ENCODE results near the gene C3orf80.

The C3orf80 gene

DNA sequence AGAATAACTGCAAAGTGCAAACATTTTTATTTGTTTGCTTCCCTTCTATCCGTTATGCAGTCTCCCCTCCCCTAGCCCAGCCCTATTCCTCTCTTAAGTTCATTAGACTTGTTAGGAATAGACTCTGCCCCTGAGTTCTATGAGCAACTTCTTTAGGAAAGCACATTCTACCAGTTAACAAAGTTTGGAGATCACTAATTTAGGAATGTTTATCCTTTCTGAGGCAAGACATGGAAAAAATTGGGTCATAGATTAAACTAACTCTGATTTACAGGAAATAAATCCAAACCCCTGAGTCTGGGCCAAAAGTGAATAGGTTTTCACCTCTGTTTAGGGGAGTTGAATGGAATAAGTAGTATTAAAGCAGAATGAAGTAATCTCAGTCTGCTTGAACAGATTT lies 34.4 kb downstream of the C3orf80 start:
- Histone ChIP-seq H3K23ac (ENCODE audit: low read depth, low read length, poor library complexity) (no peak overlapping the region), H4K8ac (ENCODE audit: low read depth, low read length) (no peak overlapping the region), H3K4me2 (ENCODE audit: insufficient read depth, low read length, poor library complexity, severe bottlenecking) (no peak overlapping the region), H3K27me3 (ENCODE audit: control insufficient read depth in 3 of 3, insufficient read depth in 3 of 3, low read depth in 1 of 3, low read length in 3 of 3) (no peaks in the 10 kb centered on the region), H3K4ac (ENCODE audit: low read length) (no peak overlapping the region), H3K79me1 (ENCODE audit: low read depth, low read length) (no peaks in the 10 kb centered on the region), H3K27ac (replicated peaks; ENCODE audit: low read length) (no peak overlapping the region), H3K14ac (ENCODE audit: low read length) (no peak overlapping the region), H3K9me3 (replicated peaks in 1 of 2; ENCODE audit: control insufficient read depth in 2 of 2, insufficient read depth in 1 of 2, low read depth in 1 of 2, low read length in 2 of 2) (no peaks in the 10 kb centered on the region), H3K4me1 (ENCODE audit: control insufficient read depth in 2 of 2, insufficient read depth in 1 of 2, low read depth in 1 of 2, low read length in 2 of 2) (no peaks in the 10 kb centered on the region), H2BK5ac (ENCODE audit: low read length) (no peak overlapping the region), H2BK15ac (ENCODE audit: low read length) (no peak overlapping the region), H2AFZ (ENCODE audit: low read length) (no peak overlapping the region), H4K91ac (ENCODE audit: low read depth, low read length, poor library complexity) (no peak overlapping the region), H2BK120ac (ENCODE audit: low read depth, low read length) (no peak overlapping the region), H2BK12ac (ENCODE audit: low read length) (no peak overlapping the region), H3K36me3 (replicated peaks in 1 of 2; ENCODE audit: control insufficient read depth in 2 of 2, insufficient read depth in 2 of 2, low read length in 2 of 2) (peaks cover 0 to 11% of the 10 kb centered on the region in 2 donors), H3K4me3 (ENCODE audit: low read length in 2 of 2) (no peak overlapping the region), H3K9ac (ENCODE audit: low read depth, low read length, poor library complexity) (no peak overlapping the region), H3K18ac (ENCODE audit: low read length) (no peak overlapping the region), H2AK5ac (ENCODE audit: low read depth, low read length) (no peak overlapping the region)
- WGBS, 2 donors (ENCODE audit: extremely low coverage in 2 of 2, insufficient read length in 2 of 2, insufficient replicate concordance in 1 of 2) = no CpG with 5 or more reads among the region's 1 CpG
- DNase-seq (ENCODE audit: low spot score) = no peak

DNA sequence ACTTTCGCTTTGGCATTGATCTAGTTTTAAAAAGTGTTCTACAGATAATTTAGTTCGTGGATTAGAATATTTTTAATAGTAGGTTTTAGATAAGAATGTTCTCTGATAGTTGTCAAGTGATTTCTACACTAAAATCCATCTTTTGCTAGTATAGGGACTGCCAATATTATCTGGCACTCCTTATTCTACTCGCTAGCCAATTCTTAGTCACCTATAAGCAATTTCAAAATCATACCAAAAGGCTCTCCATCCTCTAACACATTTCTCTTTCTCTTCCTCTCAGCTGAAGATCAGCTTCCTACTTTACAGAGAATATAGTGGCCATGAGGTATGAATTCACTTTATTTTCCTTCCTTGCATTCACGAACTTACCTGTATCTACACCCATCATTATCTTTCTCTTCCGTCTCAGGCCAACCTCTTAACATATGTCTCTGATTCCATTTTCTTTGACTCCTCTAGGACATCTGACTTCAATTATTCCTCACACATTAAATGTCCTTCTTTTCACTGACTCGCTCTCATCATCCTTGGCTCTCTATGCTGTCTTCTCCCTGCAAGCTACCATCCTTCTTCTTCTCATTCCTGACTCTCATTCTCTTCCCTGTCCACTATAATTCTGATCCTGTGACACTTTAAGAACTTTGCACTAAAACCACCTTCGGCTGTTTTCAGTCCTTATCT lies 35.5 kb downstream of the C3orf80 start:
- no peak overlapping the region for H3K4me2 ChIP-seq (ENCODE audit: insufficient read depth, low read length, poor library complexity, severe bottlenecking)
- no peak overlapping the region for H2AK5ac ChIP-seq (ENCODE audit: low read depth, low read length)
- no peak overlapping the region for H3K27ac ChIP-seq (replicated peaks; ENCODE audit: low read length)
- H2BK120ac ChIP-seq (ENCODE audit: low read depth, low read length) = no peak overlapping the region
- no peak overlapping the region for H3K18ac ChIP-seq (ENCODE audit: low read length)
- H3K9ac ChIP-seq (ENCODE audit: low read depth, low read length, poor library complexity) = no peak overlapping the region
- no peaks in the 10 kb centered on the region for H3K9me3 ChIP-seq (replicated peaks in 1 of 2; ENCODE audit: control insufficient read depth in 2 of 2, insufficient read depth in 1 of 2, low read depth in 1 of 2, low read length in 2 of 2)
- no peak overlapping the region for H2AFZ ChIP-seq (ENCODE audit: low read length)
- no peak overlapping the region for H4K8ac ChIP-seq (ENCODE audit: low read depth, low read length)
- no peak for DNase-seq (ENCODE audit: low spot score)
- no peak overlapping the region for H2BK12ac ChIP-seq (ENCODE audit: low read length)
- no peak overlapping the region for H3K4me3 ChIP-seq (ENCODE audit: low read length in 2 of 2)
- H3K14ac ChIP-seq (ENCODE audit: low read length) = no peak overlapping the region
- H3K23ac ChIP-seq (ENCODE audit: low read depth, low read length, poor library complexity) = no peak overlapping the region
- no peak overlapping the region for H3K4ac ChIP-seq (ENCODE audit: low read length)
- no peak overlapping the region for H2BK15ac ChIP-seq (ENCODE audit: low read length)
- H2BK5ac ChIP-seq (ENCODE audit: low read length) = no peak overlapping the region
- no peaks in the 10 kb centered on the region for H3K27me3 ChIP-seq (ENCODE audit: control insufficient read depth in 3 of 3, insufficient read depth in 3 of 3, low read depth in 1 of 3, low read length in 3 of 3)
- H3K4me1 ChIP-seq (ENCODE audit: control insufficient read depth in 2 of 2, insufficient read depth in 1 of 2, low read depth in 1 of 2, low read length in 2 of 2) = no peaks in the 10 kb centered on the region
- H4K91ac ChIP-seq (ENCODE audit: low read depth, low read length, poor library complexity) = no peak overlapping the region
- H3K36me3 ChIP-seq (replicated peaks in 1 of 2; ENCODE audit: control insufficient read depth in 2 of 2, insufficient read depth in 2 of 2, low read length in 2 of 2) = peaks cover 0 to 15% of the 10 kb centered on the region in 2 donors
- no peaks in the 10 kb centered on the region for H3K79me1 ChIP-seq (ENCODE audit: low read depth, low read length)
- WGBS, 2 donors (ENCODE audit: extremely low coverage in 2 of 2, insufficient read length in 2 of 2, insufficient replicate concordance in 1 of 2) = 100% methylated on average over 1 of the region's 7 CpGs; no CpG with 5 or more reads in 1 of the 2 donors

DNA sequence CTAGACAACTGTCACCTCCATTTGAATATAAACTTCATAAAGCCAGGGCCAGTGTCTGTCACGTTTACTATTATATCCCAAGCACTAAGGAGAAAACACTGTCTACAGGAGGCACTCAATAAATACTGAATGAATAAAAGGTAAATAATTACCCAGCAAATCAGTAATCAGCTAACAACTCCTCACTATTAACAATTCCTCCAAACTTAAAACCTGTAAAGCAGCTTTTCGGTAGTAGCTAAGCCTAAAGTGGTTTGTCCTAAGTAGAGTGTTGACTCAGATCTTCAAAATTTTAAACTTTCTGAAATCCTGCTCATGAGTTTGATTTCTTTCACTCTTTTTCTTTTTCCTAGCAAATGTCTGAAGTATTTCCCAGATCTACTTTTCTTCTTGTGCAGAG lies 39.9 kb downstream of the C3orf80 start:
- Histone ChIP-seq H2BK12ac (ENCODE audit: low read length) (no peak overlapping the region), H3K9me3 (replicated peaks in 1 of 2; ENCODE audit: control insufficient read depth in 2 of 2, insufficient read depth in 1 of 2, low read depth in 1 of 2, low read length in 2 of 2) (no peaks in the 10 kb centered on the region), H3K4me3 (ENCODE audit: low read length in 2 of 2) (no peak overlapping the region), H3K4me1 (ENCODE audit: control insufficient read depth in 2 of 2, insufficient read depth in 1 of 2, low read depth in 1 of 2, low read length in 2 of 2) (no peaks in the 10 kb centered on the region), H4K91ac (ENCODE audit: low read depth, low read length, poor library complexity) (no peak overlapping the region), H2AFZ (ENCODE audit: low read length) (no peak overlapping the region), H3K4ac (ENCODE audit: low read length) (no peak overlapping the region), H2BK120ac (ENCODE audit: low read depth, low read length) (no peak overlapping the region), H3K9ac (ENCODE audit: low read depth, low read length, poor library complexity) (no peak overlapping the region), H3K27me3 (ENCODE audit: control insufficient read depth in 3 of 3, insufficient read depth in 3 of 3, low read depth in 1 of 3, low read length in 3 of 3) (no peaks in the 10 kb centered on the region), H2BK5ac (ENCODE audit: low read length) (no peak overlapping the region), H3K4me2 (ENCODE audit: insufficient read depth, low read length, poor library complexity, severe bottlenecking) (no peak overlapping the region), H2AK5ac (ENCODE audit: low read depth, low read length) (no peak overlapping the region), H2BK15ac (ENCODE audit: low read length) (no peak overlapping the region), H4K8ac (ENCODE audit: low read depth, low read length) (no peak overlapping the region), H3K27ac (replicated peaks; ENCODE audit: low read length) (no peak overlapping the region), H3K36me3 (replicated peaks in 1 of 2; ENCODE audit: control insufficient read depth in 2 of 2, insufficient read depth in 2 of 2, low read length in 2 of 2) (peaks cover 0 to 21% of the 10 kb centered on the region in 2 donors), H3K14ac (ENCODE audit: low read length) (no peak overlapping the region), H3K23ac (ENCODE audit: low read depth, low read length, poor library complexity) (no peak overlapping the region), H3K18ac (ENCODE audit: low read length) (no peak overlapping the region), H3K79me1 (ENCODE audit: low read depth, low read length) (no peaks in the 10 kb centered on the region)
- no CpG with 5 or more reads among the region's 2 CpGs for WGBS, 2 donors (ENCODE audit: extremely low coverage in 2 of 2, insufficient read length in 2 of 2, insufficient replicate concordance in 1 of 2)
- no peak for DNase-seq (ENCODE audit: low spot score)
